Melanocyte of skin (primary cell): ENCODE results near the gene CACNG1. TPM values are rescaled to one million over a fixed set of nuclear protein-coding genes. Genes with fewer than 3 reads are reported as not detected.

ENCODE experiments used
- total RNA-seq, 2 donors: library from RNA; depleted of rRNA; stranded (reverse); fragments of >200 nt; gene quantifications; 2 replicates each; pipeline ENCODE4 v1.2.3, GENCODE V29; 2012

The CACNG1 gene, protein sequence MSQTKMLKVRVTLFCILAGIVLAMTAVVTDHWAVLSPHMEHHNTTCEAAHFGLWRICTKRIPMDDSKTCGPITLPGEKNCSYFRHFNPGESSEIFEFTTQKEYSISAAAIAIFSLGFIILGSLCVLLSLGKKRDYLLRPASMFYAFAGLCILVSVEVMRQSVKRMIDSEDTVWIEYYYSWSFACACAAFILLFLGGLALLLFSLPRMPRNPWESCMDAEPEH
- not detected for total RNA-seq

DNA sequence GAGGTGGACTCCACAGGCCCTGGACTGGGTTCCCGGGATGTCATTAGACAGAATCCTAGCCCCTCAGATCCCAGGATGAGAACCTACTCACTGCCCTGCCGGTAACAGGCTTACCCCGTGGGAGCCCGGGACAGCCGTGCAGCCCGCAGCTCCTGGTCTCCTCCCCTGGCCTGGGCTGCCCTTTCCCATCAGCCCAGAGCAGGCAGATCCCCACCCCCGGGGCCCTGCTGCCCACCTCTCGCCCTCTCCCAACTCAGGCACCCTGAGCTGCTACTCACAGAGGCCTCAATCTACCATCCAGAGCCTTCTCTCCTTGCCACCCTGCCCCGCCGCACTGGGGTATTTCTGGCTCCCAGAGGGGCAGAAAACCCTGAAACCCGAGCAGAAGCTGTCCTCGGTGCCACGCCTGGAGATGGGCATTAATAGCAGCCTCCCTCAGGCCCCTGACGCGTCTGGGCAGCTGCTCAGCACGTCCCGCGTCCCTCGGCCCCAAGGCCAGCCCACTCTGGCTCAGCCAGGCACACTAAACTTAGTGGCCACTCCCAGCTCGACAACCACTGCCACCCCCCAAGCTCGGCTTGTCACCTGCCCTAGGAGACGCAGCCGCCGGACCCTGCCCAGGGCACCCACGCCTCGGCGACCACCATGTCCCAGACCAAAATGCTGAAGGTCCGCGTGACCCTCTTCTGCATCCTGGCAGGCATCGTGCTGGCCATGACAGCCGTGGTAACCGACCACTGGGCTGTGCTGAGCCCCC is at the start of gene CACNG1:
TSS of gene CACNG1 (plus strand) at position 539 of the 757 bp plus-strand sequence. CDS start at position 646, 107 bp downstream.

Other genes with a start within 250 kb of the CACNG1 start
- not detected for gene CACNG5, start 209.4 kb upstream of the CACNG1 start, total RNA-seq
- gene CACNG4, start 79.8 kb upstream of the CACNG1 start, total RNA-seq: not detected
- 10 to 100 TPM; 62.3 to 91.2 TPM for gene HELZ, start 200.6 kb downstream of the CACNG1 start, total RNA-seq